K562 (cell line): ENCODE results near the gene ARL3. TPM values are rescaled to one million over a fixed set of nuclear protein-coding genes. Genes with fewer than 3 reads are reported as not detected.

Experiments used
- ADNP ChIP-seq: fragments of 200-800 bp; sonication (Bioruptor generic); IDR thresholded peaks from 2 replicates; pipeline ENCODE4 v1.6.1; 2016; ENCODE audit warnings: missing genetic modification characterization, missing compliant biosample characterization
- ATF7 ChIP-seq: fragments of 450-650 bp; IDR thresholded peaks from 2 replicates; pipeline ENCODE4 v1.7.1; 2014; ENCODE audit warnings: mild to moderate bottlenecking, moderate library complexity
- CAMTA2 ChIP-seq: fragments of 250-450 bp; sonication (Bioruptor Pico); conservative IDR thresholded peaks from 2 replicates; pipeline ENCODE4 v1.5.1; 2022
- CBFB ChIP-seq: sonication (generic); formaldehyde crosslinking; IDR thresholded peaks from 2 replicates; pipeline ENCODE4 v1.4.0; 2020; ENCODE audit warnings: mild to moderate bottlenecking, missing genetic modification reagents
- E2F1 ChIP-seq: sonication (generic); formaldehyde crosslinking; IDR thresholded peaks from 2 replicates; pipeline ENCODE4 v1.8.1; 2023; ENCODE audit warnings: mild to moderate bottlenecking, missing genetic modification reagents, moderate library complexity
- GATA2 ChIP-seq: sonication (generic); formaldehyde crosslinking; IDR thresholded peaks from 2 replicates; pipeline ENCODE4 v1.4.0; 2020; ENCODE audit warnings: mild to moderate bottlenecking, missing genetic modification reagents
- IRF1 ChIP-seq: sonication (generic); formaldehyde crosslinking; IDR thresholded peaks from 2 replicates; pipeline ENCODE4 v1.8.0; 2022; ENCODE audit warnings: missing genetic modification reagents, mild to moderate bottlenecking, borderline replicate concordance
- IRF2 ChIP-seq: sonication (generic); formaldehyde crosslinking; IDR thresholded peaks from 2 replicates; pipeline ENCODE4 v1.8.1; 2022; ENCODE audit warnings: mild to moderate bottlenecking, missing genetic modification reagents
- JUND ChIP-seq, 2 experiments: IDR thresholded peaks; 2 replicates in 1 of 2; 3 replicates in 1 of 2; pipeline ENCODE4 v1.6.1; 2011; ENCODE audit warnings: borderline replicate concordance in 2 of 2, low read depth in 2 of 2, low read length in 2 of 2, improper control_type of control experiment in 1 of 2, missing biosample characterization in 1 of 2, missing genetic modification characterization in 1 of 2, missing genetic modification reagents in 1 of 2
- KAT7 ChIP-seq: sonication (generic); formaldehyde crosslinking; IDR thresholded peaks from 2 replicates; pipeline ENCODE4 v1.8.0; 2022; ENCODE audit warnings: missing genetic modification reagents, mild to moderate bottlenecking, borderline replicate concordance
- NR4A1 ChIP-seq, 2 experiments: fragments of 250-450 bp in 1 of 2; fragments of 450-650 bp in 1 of 2; sonication (Bioruptor Pico) in 1 of 2; IDR thresholded peaks; 2 replicates each; pipeline versions ENCODE4 v1.4.0 to v1.6.1; 2016 to 2020; ENCODE audit warnings: mild to moderate bottlenecking in 2 of 2, missing compliant biosample characterization in 1 of 2, missing genetic modification characterization in 1 of 2, moderate library complexity in 1 of 2
- PHTF2 ChIP-seq: fragments of 250-450 bp; sonication (Bioruptor Pico); IDR thresholded peaks from 2 replicates; pipeline ENCODE4 v1.5.0; 2021; ENCODE audit warnings: mild to moderate bottlenecking
- PTRF ChIP-seq: fragments of 450-650 bp; IDR thresholded peaks from 2 replicates; pipeline ENCODE4 v1.6.1; 2016; ENCODE audit warnings: mild to moderate bottlenecking, missing genetic modification characterization, missing compliant biosample characterization
- SAFB ChIP-seq: fragments of 200-400 bp; formaldehyde crosslinking; IDR thresholded peaks from 2 replicates; pipeline ENCODE4 v1.6.1; 2017; ENCODE audit warnings: low read depth, low read length, borderline replicate concordance
- SMARCB1 ChIP-seq: IDR thresholded peaks from 2 replicates; pipeline ENCODE4 v1.6.1; 2011; ENCODE audit warnings: improper control_type of control experiment, low read depth; ENCODE audit not compliant: insufficient read length
- SOX6 ChIP-seq: fragments of 450-650 bp; IDR thresholded peaks from 2 replicates; pipeline ENCODE4 v1.6.1; 2014; ENCODE audit warnings: mild to moderate bottlenecking
- TAL1 ChIP-seq: fragments of 450-650 bp; IDR thresholded peaks from 2 replicates; pipeline ENCODE4 v1.6.1; 2016; ENCODE audit warnings: mild to moderate bottlenecking
- TFAM ChIP-seq: fragments of 250-450 bp; sonication (Bioruptor Pico); conservative IDR thresholded peaks from 2 replicates; pipeline ENCODE4 v1.5.0; 2021; ENCODE audit warnings: mild to moderate bottlenecking, moderate library complexity
- TRIM24 ChIP-seq, 2 experiments: fragments of 450-650 bp; IDR thresholded peaks; 2 replicates each; pipeline ENCODE4 v1.6.1; 2016
- ZNF239 ChIP-seq: fragments of 250-450 bp; sonication (Bioruptor Pico); IDR thresholded peaks from 2 replicates; pipeline ENCODE4 v1.4.0; 2020; ENCODE audit warnings: mild to moderate bottlenecking
- ZNF436 ChIP-seq: fragments of 250-450, 450-650 bp; sonication (Bioruptor Pico); formaldehyde crosslinking; IDR thresholded peaks from 2 replicates; pipeline ENCODE4 v1.7.0; 2020; ENCODE audit warnings: mild to moderate bottlenecking
- ZNF449 ChIP-seq: fragments of 250-450 bp; sonication (Bioruptor Pico); IDR thresholded peaks from 2 replicates; pipeline ENCODE4 v1.8.0; 2022; ENCODE audit warnings: moderate library complexity, mild to moderate bottlenecking, inconsistent platforms
- ZNF57 ChIP-seq: fragments of 450-650 bp; formaldehyde crosslinking; IDR thresholded peaks from 2 replicates; pipeline ENCODE4 v1.4.0; 2020; ENCODE audit warnings: mild to moderate bottlenecking, moderate library complexity
- ZNF644 ChIP-seq: fragments of 200-800 bp; sonication (Bioruptor generic); IDR thresholded peaks from 2 replicates; pipeline ENCODE4 v1.6.1; 2016; ENCODE audit warnings: low read depth, missing genetic modification characterization, missing compliant biosample characterization
- ZNF668 ChIP-seq: fragments of 250-450 bp; sonication (Bioruptor Pico); IDR thresholded peaks from 2 replicates; pipeline ENCODE4 v1.8.0; 2022; ENCODE audit warnings: mild to moderate bottlenecking, inconsistent platforms
- ZSCAN29 ChIP-seq: fragments of 450-650 bp; IDR thresholded peaks from 2 replicates; pipeline ENCODE4 v1.6.1; 2017
- polyA plus RNA-seq, 8 experiments: library from polyadenylated mRNA; depleted of rRNA in 4 of 8; stranded (reverse) in 5 of 8; unstranded in 3 of 8; fragments of >200 nt; fragmentation: Nextera tagmentation in 2 of 8; fragmentation: Illumina TruSeq in 1 of 8; extraction: Ambion mirVana in 2 of 8; extraction: Trizol in 1 of 8; gene quantifications; 2 replicates each; pipeline versions ENCODE4 v1.2.1 to v1.2.3, GENCODE V29; 2011 to 2014; ENCODE audit warnings: inconsistent platforms in 1 of 8, missing spikeins in 1 of 8
- total RNA-seq, 7 experiments: library from RNA; depleted of rRNA in 6 of 7; stranded (reverse); fragments of >200 nt in 6 of 7; fragmentation: Illumina TruSeq in 2 of 7; extraction: Trizol in 2 of 7; gene quantifications; 2 replicates each; pipeline versions ENCODE4 v1.2.1 to v1.2.3, GENCODE V29; 2011 to 2021; ENCODE audit warnings: low replicate concordance in 1 of 7

The ARL3 gene
- total and polyA plus RNA-seq, 9 of the 15 experiments (the other 6 are each of a cell fraction or from before 2014, with no cell fraction given) = 2.9 to 8.9 (median 4.8) TPM

GRCh38 chr10:102763037-102763607, 48.9 kb upstream of the ARL3 start (continued):
- TF ChIP-seq ZNF449 (CRISPR knock-in tag) = no peak
- TF ChIP-seq CBFB (CRISPR knock-in tag) = no peak
- TF ChIP-seq PHTF2 (CRISPR knock-in tag) = no peak
- no peak for TF ChIP-seq ZNF57 (CRISPR knock-in tag)
- no peak for TF ChIP-seq SAFB
- TF ChIP-seq ZSCAN29 = no peak
- TF ChIP-seq ZNF436 (CRISPR knock-in tag) = no peak
- peak; percentile 10; the same call in 1 of the 2 replicates for TF ChIP-seq JUND (IDR thresholded peaks at IDR 0.05; ENCODE audit: borderline replicate concordance, low read depth, low read length)
- no peak; the same call in 1 of the 3 replicates for TF ChIP-seq JUND (tag; IDR thresholded peaks at IDR 0.05; ENCODE audit: borderline replicate concordance, low read depth, low read length)
- no peak for TF ChIP-seq SMARCB1
- peak; percentile 67 for TF ChIP-seq ADNP (tag)
- no peak for TF ChIP-seq CAMTA2 (CRISPR knock-in tag)
- TF ChIP-seq IRF1 (CRISPR knock-in tag) = no peak
- no peak for TF ChIP-seq PTRF (tag)
- TF ChIP-seq ATF7 = peak; percentile 60
- TF ChIP-seq GATA2 (CRISPR knock-in tag) = peak; percentile 75
- no peak for TF ChIP-seq IRF2
- no peak for TF ChIP-seq TFAM (CRISPR knock-in tag)
- TF ChIP-seq NR4A1 (CRISPR knock-in tag; IDR thresholded peaks at IDR 0.05) = no peak
- no peak for TF ChIP-seq NR4A1 (tag; IDR thresholded peaks at IDR 0.05)
- TF ChIP-seq ZNF668 (CRISPR knock-in tag) = no peak
- peak in 1 of 2 experiments; percentile 67; a peak in 2 of 4 replicates for TF ChIP-seq TRIM24 (IDR thresholded peaks at IDR 0.05)
- TF ChIP-seq ZNF239 (CRISPR knock-in tag) = no peak
- peak; percentile 85 for TF ChIP-seq SOX6
- TF ChIP-seq KAT7 (CRISPR knock-in tag) = no peak
- TF ChIP-seq ZNF644 (tag) = 0 out of 2 replicates have a peak, but pooled peaks have one; percentile 62
- peak; percentile 88 for TF ChIP-seq TAL1
- no peak for TF ChIP-seq E2F1 (CRISPR knock-in tag)
